ENCODE measurements around the gene PRKG1. TPM values are rescaled to one million over a fixed set of nuclear protein-coding genes. Genes with fewer than 3 reads are reported as not detected.
A peak's percentile ranks its signal among the peaks of the same experiment; 100 is the strongest.

Gene PRKG1
- total RNA-seq, 1 donor from 2014 or later, result 28.1 TPM

DNA sequence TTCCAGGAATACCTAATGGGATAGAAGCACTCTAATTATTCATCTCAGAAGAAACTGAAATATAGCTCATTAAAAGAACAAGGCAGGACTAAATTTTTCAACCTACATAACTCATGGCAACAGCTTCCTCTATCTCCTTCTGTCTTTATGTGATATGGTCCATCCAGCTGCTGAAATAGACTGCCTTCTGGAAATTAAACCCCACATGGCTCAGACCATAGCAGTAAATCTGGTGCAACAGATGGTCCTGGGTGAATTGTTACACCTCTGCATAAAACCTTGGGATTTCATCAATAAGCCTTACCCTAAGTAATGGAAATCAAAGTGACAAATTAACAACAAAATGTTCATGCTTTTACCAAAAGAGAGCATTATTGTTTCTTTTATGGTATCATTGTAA, 830.7 kb downstream of the PRKG1 start:
- DNase-seq (ENCODE audit: missing footprints) (no peak), ATAC-seq (no peak)
- intact Hi-C loops (cut with DNase I), result no loop called here

DNA sequence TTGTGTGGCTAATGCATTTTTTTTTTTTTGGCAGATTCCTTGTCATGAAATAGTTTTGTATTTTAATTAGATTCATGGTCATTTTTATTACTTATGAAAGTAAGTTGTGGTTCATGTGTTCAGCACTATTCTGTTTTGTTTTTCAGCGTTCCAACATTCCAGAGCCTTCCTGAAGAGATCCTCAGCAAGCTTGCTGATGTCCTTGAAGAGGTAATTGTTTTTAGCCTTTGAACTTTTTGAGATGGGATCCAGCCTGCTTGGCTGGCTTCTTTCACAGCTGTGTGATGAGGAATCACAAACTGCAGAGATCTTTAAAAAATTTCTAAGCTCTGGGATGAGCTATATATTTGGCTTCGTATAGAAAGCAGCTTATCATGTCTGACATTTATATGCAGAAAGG, 833.1 kb downstream of the PRKG1 start:
- intact Hi-C loops (cut with DNase I), result no loop called here
- ATAC-seq, result no peak

GRCh38 chr10:51910189-51910588, 835.9 kb downstream of the PRKG1 start:
- DNase-seq (ENCODE audit: missing footprints) (no peak), ATAC-seq (no peak)
- intact Hi-C loops (cut with DNase I), result no loop called here

More for the DNA sequence above, 833.1 kb downstream of the PRKG1 start:
- no peak for DNase-seq (ENCODE audit: missing footprints)

- intact Hi-C loops (cut with DNase I), result no loop called here
- DNase-seq (ENCODE audit: missing footprints), result no peak
- ATAC-seq, result no peak
Measured at GRCh38 chr10:51910596-51910995, 836.3 kb downstream of the PRKG1 start.

GRCh38 chr10:51911723-51912122, 837.4 kb downstream of the PRKG1 start:
- no peak for ATAC-seq
- no peak for DNase-seq (ENCODE audit: missing footprints)
- intact Hi-C loops (cut with DNase I), result no loop called here

DNA sequence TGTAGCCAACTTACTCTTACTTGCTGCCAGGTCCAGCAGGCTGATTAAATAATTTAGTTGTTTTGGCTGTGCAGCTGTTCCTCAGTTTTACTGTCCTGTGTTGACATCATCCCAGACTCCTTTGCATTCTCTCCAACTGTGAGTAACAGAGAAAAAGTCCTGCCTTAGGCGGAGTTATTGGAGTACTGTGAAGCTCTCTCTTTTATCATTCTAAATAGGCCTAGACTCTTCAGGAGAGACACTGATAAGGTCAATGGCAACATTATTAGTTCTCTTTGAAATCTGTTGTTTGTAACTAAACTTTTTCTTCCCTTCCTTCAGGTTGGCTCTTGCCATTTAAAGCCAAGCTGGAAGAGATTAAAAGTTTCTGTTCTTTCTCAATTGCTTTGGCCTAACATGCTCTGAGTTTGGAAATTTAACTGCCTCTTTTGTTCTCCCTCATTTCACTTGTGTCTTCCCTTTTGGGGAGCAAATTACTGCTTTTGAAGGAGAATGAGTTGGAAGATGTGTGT, 840.8 kb downstream of the PRKG1 start:
- intact Hi-C loops (cut with DNase I), result no loop called here
- no peak for DNase-seq (ENCODE audit: missing footprints)

GRCh38 chr10:51918440-51918839, 844.2 kb downstream of the PRKG1 start:
- ATAC-seq, result no peak

More for the DNA sequence above, 840.8 kb downstream of the PRKG1 start:
- ATAC-seq, result peak; percentile 68

DNA sequence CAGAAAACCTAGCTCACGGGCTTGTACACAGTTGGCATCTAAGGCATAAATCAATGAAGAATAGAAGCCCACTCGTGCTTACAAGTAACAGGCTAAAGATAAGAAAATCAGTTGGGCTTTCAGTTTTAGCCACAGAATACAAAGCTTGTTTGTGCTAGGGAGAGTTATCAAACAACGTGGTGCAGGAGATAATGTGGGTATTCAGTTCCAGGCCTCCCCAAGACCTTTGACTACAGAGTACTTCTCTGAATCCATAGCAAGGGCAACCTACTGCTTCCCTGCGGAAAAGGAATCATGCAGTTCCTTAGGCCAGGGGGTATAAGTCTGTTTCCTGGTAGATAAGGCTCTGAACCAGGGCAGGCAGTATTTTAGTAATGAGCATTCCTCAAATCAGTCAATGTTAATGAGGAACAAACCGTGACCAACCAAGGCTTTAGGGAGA, 844.6 kb downstream of the PRKG1 start:
- ATAC-seq (peak; percentile 16), DNase-seq (ENCODE audit: missing footprints) (no peak)
- intact Hi-C loops (cut with DNase I), result no loop called here

More at GRCh38 chr10:51918440-51918839, 844.2 kb downstream of the PRKG1 start:
- no peak for DNase-seq (ENCODE audit: missing footprints)
- intact Hi-C loops (cut with DNase I), result no loop called here

DNA sequence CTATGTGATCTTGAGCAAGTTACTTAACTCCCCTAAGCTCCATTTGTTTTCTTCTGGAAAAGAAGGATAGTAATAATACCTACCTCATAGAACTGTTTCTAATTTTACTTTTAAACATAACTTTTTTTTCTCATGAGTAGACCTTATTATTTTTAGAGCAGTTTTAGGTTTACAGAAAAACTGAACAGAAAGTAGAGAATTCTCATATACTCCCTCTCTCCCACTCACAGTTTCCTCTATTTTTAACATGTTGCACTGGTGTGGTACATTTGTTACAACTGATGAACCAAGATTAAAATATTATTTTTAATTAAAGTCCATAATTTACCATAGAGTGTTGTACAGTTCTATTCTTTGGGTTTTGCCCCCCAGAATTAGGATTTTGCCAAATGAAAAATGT, 846.4 kb downstream of the PRKG1 start:
- DNase-seq (ENCODE audit: missing footprints) (no peak), ATAC-seq (no peak)
- intact Hi-C loops (cut with DNase I), result no loop called here

GRCh38 chr10:51924359-51924758, 850.1 kb downstream of the PRKG1 start:
- no peak for DNase-seq (ENCODE audit: missing footprints)
- intact Hi-C loops (cut with DNase I), result no loop called here
- no peak for ATAC-seq

- no peak for ATAC-seq
- no peak for DNase-seq (ENCODE audit: missing footprints)
- intact Hi-C loops (cut with DNase I), result no loop called here
Measured at GRCh38 chr10:51926337-51926736, 852.0 kb downstream of the PRKG1 start.

DNA sequence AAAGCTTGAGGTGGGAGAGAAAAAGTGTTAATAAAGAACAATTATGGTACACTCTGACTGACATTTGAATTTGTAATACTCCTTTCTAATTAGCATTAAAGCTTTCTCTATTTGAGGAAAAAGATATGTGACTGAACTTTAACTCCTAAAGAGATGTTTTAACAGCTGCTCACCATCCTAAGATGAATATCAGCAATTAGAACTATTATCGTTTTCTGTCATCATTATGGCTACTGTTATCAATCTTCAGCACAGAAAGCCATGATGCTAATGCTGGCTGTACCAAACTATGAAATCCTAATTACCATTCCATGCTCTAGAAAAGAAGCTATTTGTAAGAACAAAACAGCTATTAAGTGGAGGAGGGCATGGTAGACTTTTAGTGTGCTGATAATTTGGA, 853.9 kb downstream of the PRKG1 start:
- DNase-seq (ENCODE audit: missing footprints), result no peak
- no peak for ATAC-seq
- intact Hi-C loops (cut with DNase I), result no loop called here

GRCh38 chr10:51932530-51932929, 858.2 kb downstream of the PRKG1 start:
- DNase-seq (ENCODE audit: missing footprints) (no peak), ATAC-seq (no peak)
- intact Hi-C loops (cut with DNase I), result no loop called here

DNA sequence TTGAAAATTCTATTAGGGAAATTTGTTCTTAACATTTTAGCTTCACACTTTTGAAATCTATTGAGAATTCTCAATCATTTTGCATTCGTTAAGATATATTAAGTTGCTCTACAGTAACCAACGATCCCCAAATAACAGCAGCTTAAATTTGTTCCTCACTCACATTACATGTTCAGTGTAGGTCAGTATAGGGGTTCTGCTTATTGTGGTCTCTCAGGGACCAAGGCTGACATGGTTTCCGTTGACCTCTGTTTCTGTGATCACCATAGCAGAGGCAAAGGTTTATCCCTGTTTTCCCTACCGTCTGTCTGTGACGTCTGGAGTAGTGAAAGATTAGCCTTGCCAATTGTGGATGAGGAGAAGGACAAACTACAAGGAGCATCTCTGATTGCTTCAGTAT, 860.1 kb downstream of the PRKG1 start:
- ATAC-seq, result no peak
- DNase-seq (ENCODE audit: missing footprints), result no peak
- intact Hi-C loops (cut with DNase I), result no loop called here

DNA sequence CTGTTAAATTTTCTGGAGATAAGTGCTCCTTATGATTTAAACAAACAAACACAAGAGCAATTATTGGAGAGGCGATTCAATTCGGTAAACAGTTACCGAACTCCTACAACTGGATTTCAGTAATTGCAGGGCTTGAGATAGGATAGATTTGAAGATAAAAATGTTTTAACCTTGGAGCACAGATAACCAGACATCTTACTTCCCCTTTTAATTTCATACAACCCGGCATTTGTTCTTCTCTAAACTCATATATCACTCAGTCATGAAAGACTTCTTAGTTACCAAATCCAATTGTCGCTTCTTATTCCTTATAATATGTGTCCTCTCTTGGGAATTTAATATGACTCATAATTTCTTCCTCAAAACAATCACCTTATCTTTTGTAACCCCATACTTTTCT, 861.1 kb downstream of the PRKG1 start:
- DNase-seq (ENCODE audit: missing footprints), result no peak
- ATAC-seq, result no peak
- intact Hi-C loops (cut with DNase I), result no loop called here

DNA sequence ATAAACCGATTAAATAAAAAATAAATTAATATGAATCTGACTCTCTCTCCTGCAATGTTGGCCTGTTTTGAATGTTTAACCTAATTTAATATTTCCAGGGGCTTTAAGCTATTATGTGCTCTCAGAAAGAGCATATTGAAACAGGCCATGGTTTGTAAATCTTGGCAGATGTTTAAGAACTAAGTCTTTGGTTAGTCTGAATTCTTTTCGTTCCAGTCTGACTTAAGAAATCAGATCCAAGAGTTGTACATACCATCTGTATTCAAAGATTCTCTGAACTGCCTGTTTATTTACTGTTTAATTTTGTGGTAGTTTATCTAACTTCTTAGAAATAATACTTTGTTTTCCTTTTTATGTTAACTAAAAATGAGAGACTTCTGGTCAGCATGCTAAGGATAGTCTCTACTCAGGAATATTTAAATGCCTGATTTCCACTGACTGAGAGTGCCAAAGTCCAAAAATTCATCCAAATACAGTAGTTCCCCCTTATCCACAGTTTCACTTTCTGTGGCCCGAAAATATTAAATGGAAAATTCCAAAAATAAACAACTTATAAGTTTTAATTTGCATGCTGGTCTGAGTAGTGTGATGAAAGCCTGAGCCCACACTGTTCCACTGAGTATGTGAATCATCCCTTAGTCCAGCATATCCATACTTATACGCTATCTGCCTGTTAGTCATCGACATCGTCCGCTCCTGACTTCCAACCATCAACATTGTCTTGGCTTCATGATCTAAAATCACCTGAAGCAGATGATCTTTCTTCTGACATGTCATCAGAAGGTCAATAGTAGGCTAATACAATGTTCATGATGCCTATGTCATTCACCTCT, 863.2 kb downstream of the PRKG1 start:
- DNase-seq (ENCODE audit: missing footprints) (no peak), ATAC-seq (peak; percentile 65)
- intact Hi-C loops (cut with DNase I), result no loop called here

DNA sequence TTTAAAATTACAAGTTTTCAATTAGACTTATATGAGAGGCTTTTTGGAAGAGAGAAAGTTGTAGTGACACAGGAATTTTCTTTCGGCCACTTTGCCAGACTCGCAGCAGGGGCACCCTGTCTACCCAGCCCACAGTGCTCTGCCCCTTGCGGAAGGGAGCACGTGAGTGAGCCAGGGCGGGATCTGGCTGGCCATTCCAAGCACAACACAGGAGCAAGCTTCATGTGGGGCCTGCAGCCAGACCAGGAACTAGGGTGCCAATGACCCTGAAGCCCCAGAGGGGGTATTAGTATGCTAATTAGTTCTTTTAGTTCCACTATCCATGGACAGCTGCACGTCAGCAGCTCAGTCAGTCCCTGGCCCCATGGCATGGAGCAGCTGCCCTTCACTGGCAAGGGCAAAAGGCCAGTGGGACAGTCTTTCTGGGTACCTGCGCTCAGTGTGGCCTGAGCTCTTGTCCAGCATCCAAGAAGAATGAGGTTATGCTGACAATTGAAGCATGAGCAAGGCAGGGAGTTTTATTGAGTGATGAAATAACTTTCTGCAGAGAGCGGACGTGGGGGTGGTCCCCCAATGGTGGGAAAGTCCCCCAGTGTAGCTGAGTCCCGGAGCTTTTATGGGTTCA, 876.2 kb downstream of the PRKG1 start:
- ATAC-seq (peak; percentile 42), DNase-seq (ENCODE audit: missing footprints) (no peak)
- intact Hi-C loops (cut with DNase I), result loop anchor here (10.0 kb wide), 2 partner anchors 76 to 226 kb away; no protein-coding TSS in a partner anchor

GRCh38 chr10:51950996-51951555, 876.8 kb downstream of the PRKG1 start:
- ATAC-seq, result peak; percentile 34
- DNase-seq (ENCODE audit: missing footprints), result no peak
- intact Hi-C loops (cut with DNase I), result loop anchor here (10.0 kb wide), 2 partner anchors 76 to 226 kb away; no protein-coding TSS in a partner anchor

DNA sequence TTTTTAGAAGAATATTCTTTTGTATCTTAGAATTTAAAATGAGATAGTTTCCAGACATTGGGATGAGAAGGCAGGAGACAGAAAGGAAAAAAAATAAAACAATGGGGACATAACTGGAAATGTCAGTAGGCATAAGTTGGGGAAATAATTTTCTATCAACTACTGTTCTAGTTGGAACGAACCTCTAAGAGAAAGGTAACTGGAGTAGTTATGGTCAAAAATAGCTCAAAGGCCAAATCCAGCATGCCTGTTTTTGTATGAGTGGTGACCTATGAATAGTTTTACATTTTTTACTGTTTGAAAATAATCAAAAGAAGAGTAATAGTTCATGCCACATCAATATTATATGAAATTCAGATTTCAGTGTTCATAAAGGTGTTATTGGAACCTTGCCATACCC, 877.3 kb downstream of the PRKG1 start:
- intact Hi-C loops (cut with DNase I), result loop anchor here (10.0 kb wide), 2 partner anchors 77 to 227 kb away; no protein-coding TSS in a partner anchor
- DNase-seq (ENCODE audit: missing footprints) (no peak), ATAC-seq (no peak)
